ENCODE data around the gene MRFAP1.

DNA sequence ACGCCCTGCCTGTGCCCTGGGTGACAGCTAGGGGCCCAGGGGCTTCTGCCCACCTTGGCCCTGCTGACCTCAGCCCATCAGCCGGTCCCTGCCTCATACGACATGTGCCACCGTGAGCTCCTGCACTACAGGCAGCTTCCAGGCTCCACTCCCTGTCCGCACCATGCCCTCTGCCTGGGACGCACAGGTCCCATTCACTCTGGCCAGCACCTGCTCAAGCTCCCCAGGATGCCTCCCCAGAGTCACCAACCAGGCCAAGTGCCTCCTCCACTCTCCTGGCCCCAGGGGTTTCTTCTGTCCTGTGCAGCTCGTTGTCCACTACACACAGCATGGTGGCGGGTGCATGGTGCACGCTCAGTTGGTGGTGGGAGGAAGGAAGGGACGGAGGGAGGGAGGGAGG, 20.2 kb upstream of the MRFAP1 start:
- TF ChIP-seq, protein P1, sequence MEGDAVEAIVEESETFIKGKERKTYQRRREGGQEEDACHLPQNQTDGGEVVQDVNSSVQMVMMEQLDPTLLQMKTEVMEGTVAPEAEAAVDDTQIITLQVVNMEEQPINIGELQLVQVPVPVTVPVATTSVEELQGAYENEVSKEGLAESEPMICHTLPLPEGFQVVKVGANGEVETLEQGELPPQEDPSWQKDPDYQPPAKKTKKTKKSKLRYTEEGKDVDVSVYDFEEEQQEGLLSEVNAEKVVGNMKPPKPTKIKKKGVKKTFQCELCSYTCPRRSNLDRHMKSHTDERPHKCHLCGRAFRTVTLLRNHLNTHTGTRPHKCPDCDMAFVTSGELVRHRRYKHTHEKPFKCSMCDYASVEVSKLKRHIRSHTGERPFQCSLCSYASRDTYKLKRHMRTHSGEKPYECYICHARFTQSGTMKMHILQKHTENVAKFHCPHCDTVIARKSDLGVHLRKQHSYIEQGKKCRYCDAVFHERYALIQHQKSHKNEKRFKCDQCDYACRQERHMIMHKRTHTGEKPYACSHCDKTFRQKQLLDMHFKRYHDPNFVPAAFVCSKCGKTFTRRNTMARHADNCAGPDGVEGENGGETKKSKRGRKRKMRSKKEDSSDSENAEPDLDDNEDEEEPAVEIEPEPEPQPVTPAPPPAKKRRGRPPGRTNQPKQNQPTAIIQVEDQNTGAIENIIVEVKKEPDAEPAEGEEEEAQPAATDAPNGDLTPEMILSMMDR (IDR thresholded peaks at IDR 0.05): no peak
- TF ChIP-seq POLR2A (IDR thresholded peaks at IDR 0.05): no peak

All from esophagus squamous epithelium (tissue), 4 donors.